T-cell (primary cell): ENCODE measurements around the gene MED6. TPM values are rescaled to one million over a fixed set of nuclear protein-coding genes. Genes with fewer than 3 reads are reported as not detected.
A peak's percentile ranks its signal among the peaks of the same experiment; 100 is the strongest.

ENCODE experiments used
- ATAC-seq, 4 experiments: fragments of 200-7000 bp in 3 of 4; fragments of 150-1000 bp in 1 of 4; cut with Tn5 transposase; replicated peaks in 1 of 4; 1 replicate in 3 of 4; 2 replicates in 1 of 4; pipeline ENCODE4 v1.10.0; 2021; ENCODE audit warnings: moderate library complexity in 3 of 4, mild to moderate bottlenecking in 2 of 4, moderate number of reproducible peaks in 1 of 4
- CTCF ChIA-PET, 2 donors: fragments of 300-600 bp; sonication (Branson Sonifier 250); formaldehyde crosslinking; loops; one replicate each; lab custom pipeline; 2022; ENCODE audit warnings: antibody characterized with exemption in 2 of 2; lab: Charles Lee
- POLR2A ChIA-PET, 2 donors: fragments of 300-600 bp; sonication (Branson Sonifier 250); formaldehyde crosslinking; loops; one replicate each; lab custom pipeline; 2022; ENCODE audit warnings: antibody characterized with exemption in 2 of 2; lab: Charles Lee
- DNase-seq, 35 experiments: peaks; one replicate each; pipeline versions ENCODE4 v3.0.0 to v3.0.0-alpha.2; 2013 to 2023
- H3K27ac ChIP-seq: one replicate; pipeline ENCODE4 v1.5.1; 2013; ENCODE audit warnings: low read length
- H3K27me3 ChIP-seq, 2 experiments: replicated peaks in 1 of 2; 1 replicate in 1 of 2; 2 replicates in 1 of 2; pipeline versions ENCODE4 v1.6.1 to v1.7.0; 2013; ENCODE audit warnings: low read length in 1 of 2, mixed read lengths in 1 of 2; ENCODE audit not compliant: control insufficient read depth in 2 of 2, insufficient read depth in 2 of 2; ENCODE audit errors: extremely low read depth in 1 of 2
- H3K36me3 ChIP-seq, 2 donors: 1 replicate in 1 of 2; 2 replicates in 1 of 2; pipeline versions ENCODE4 v1.6.1 to v1.7.0; 2013; ENCODE audit warnings: low read length in 1 of 2; ENCODE audit not compliant: control insufficient read depth in 2 of 2, insufficient read depth in 1 of 2; ENCODE audit errors: extremely low read depth in 1 of 2
- H3K4me1 ChIP-seq, 2 experiments: 1 replicate in 1 of 2; 2 replicates in 1 of 2; pipeline versions ENCODE4 v1.6.1 to v1.7.0; 2013; ENCODE audit warnings: low read length in 2 of 2, mixed read lengths in 1 of 2; ENCODE audit not compliant: insufficient read depth in 2 of 2, control insufficient read depth in 1 of 2; ENCODE audit errors: extremely low read depth in 1 of 2
- H3K4me3 ChIP-seq, 2 donors: 1 replicate in 1 of 2; 2 replicates in 1 of 2; pipeline versions ENCODE4 v1.5.1 to v1.7.0; 2013; ENCODE audit warnings: mild to moderate bottlenecking in 2 of 2, low read length in 1 of 2, moderate library complexity in 1 of 2; ENCODE audit not compliant: control insufficient read depth in 1 of 2; ENCODE audit errors: extremely low read depth in 1 of 2
- H3K9me3 ChIP-seq: 2 replicates; pipeline ENCODE4 v1.7.0; 2013
- H3K27ac Mint-ChIP-seq, 2 donors: one replicate each; pipeline ENCODE4 v1.8.0; 2020 to 2021; ENCODE audit warnings: mild to moderate bottlenecking in 2 of 2, mixed read lengths in 2 of 2
- H3K27me3 Mint-ChIP-seq, 2 donors: one replicate each; pipeline ENCODE4 v1.8.0; 2021 to 2022; ENCODE audit warnings: mixed read lengths in 2 of 2
- H3K36me3 Mint-ChIP-seq: one replicate; pipeline ENCODE4 v1.8.0; 2021; ENCODE audit warnings: mixed read lengths
- H3K4me1 Mint-ChIP-seq, 3 donors: one replicate each; pipeline ENCODE4 v1.8.0; 2020 to 2022; ENCODE audit warnings: mixed read lengths in 3 of 3, mild to moderate bottlenecking in 1 of 3
- H3K4me3 Mint-ChIP-seq, 3 donors: one replicate each; pipeline ENCODE4 v1.8.0; 2020 to 2022; ENCODE audit warnings: mild to moderate bottlenecking in 3 of 3, mixed read lengths in 3 of 3, moderate library complexity in 3 of 3
- H3K9me3 Mint-ChIP-seq, 3 donors: one replicate each; pipeline ENCODE4 v1.8.0; 2020 to 2022; ENCODE audit warnings: mixed read lengths in 3 of 3
- WGBS: methylation state at CpG from one replicate; pipeline ENCODE4 v1.1.5; 2013; ENCODE audit warnings: missing lambda C conversion rate; ENCODE audit not compliant: insufficient coverage; 5-methylcytosine and 5-hydroxymethylcytosine counted together
- total RNA-seq, 35 experiments: library from RNA in 6 of 35; stranded (reverse) in 6 of 35; fragments of 120-200 nt in 1 of 35; gene quantifications; one replicate each; pipeline versions ENCODE4 v1.2.1 to v1.2.4 and lab custom pipeline; 2013 to 2026

The MED6 gene
- total RNA-seq, 5 donors from 2014 or later (not counting 1 experiment from before 2014, with no cell fraction given), result 45.1 to 96.4 (median 53.3) TPM

DNA sequence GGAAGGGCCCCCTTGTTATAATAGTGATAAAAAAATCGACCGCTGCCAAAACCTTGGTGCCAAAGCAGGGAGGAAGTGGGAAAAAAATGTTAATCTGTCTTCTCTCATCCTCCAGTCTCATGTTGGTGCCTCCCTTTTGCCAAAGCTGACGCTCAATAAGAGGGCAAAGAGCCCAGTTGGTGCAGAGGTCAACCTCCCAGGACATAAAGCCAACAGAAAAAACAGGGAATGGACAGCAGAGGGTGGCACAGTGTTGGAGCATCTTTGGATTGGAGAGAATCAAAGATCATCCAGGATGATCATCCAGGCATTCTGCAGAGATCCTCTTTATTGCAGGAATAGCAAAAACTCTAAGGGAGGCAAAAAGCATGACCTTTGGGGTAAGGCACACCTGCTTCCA is 31.5 kb upstream of the MED6 start:
- Mint-ChIP-seq H3K27me3 (peaks cover 0 to 2% of the 10 kb centered on the region in 2 donors), H3K36me3 (peaks cover 25% of the 10 kb centered on the region), H3K9me3 (peaks cover 0 to 11% (median 0%) of the 10 kb centered on the region in 3 donors), H3K4me1 (peaks cover 0 to 5% (median 0%) of the 10 kb centered on the region in 3 donors), H3K4me3 (no peak overlapping the region), H3K27ac (no peak overlapping the region)
- no peaks in the 10 kb centered on the region for H3K27me3 ChIP-seq
- H3K4me1 ChIP-seq, result no peaks in the 10 kb centered on the region
- no CpG with 5 or more reads among the region's 3 CpGs for WGBS
- DNase-seq (no peak), ATAC-seq (no peak)
- ChIA-PET POLR2A (interaction anchor here in 1 of 2 donors (0.6 kb wide), 1 partner anchor 176 kb away, joined by 7 read pairs; no protein-coding TSS in a partner anchor), CTCF (no interaction called here)
- no peaks in the 10 kb centered on the region for H3K36me3 ChIP-seq
- H3K27ac ChIP-seq, result no peak overlapping the region
- no peak overlapping the region for H3K4me3 ChIP-seq
- no peaks in the 10 kb centered on the region for H3K9me3 ChIP-seq

DNA sequence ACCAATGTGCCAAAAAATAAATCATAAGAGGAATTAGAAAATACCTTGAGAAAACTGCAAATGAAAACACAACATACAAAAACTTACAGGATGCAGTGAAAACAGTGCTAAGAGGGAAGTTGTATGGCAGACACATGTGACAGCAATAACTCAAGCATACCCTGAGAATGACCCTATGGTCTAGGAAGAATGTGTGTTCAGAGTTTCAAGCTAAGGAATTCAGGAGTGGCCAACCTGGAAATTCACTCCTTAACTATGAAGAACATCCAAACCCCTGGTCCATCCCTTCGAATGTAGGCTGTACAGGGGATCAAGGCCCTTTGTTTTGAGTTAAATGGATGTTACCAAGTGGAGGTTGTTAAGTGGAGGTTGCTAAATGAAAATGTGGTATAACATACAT is 24.5 kb upstream of the MED6 start:
- Mint-ChIP-seq H3K9me3 (peaks cover 6 to 25% (median 9%) of the 10 kb centered on the region in 3 donors), H3K27ac (no peak overlapping the region), H3K27me3 (peaks cover 0 to 7% of the 10 kb centered on the region in 2 donors), H3K36me3 (peaks cover 13% of the 10 kb centered on the region), H3K4me1 (peaks cover 0 to 8% (median 2%) of the 10 kb centered on the region in 3 donors), H3K4me3 (no peak overlapping the region)
- ATAC-seq (no peak), DNase-seq (no peak)
- no peaks in the 10 kb centered on the region for H3K36me3 ChIP-seq
- peaks cover 2% of the 10 kb centered on the region for H3K9me3 ChIP-seq
- H3K4me1 ChIP-seq, result no peaks in the 10 kb centered on the region
- H3K4me3 ChIP-seq, result no peak overlapping the region
- no CpG with 5 or more reads among the region's 1 CpG for WGBS
- CTCF ChIA-PET, result interaction anchor here (0.6 to 1.3 kb wide), 7 partner anchors 16 to 350 kb away, joined by 3 to 5 read pairs (median 4); partner anchors contain the start of gene MAP3K9 (in 1 of the 2)
- H3K27me3 ChIP-seq, result no peaks in the 10 kb centered on the region
- POLR2A ChIA-PET, result interaction anchor here in 1 of 2 donors (0.5 to 0.6 kb wide), 3 partner anchors 10 to 310 kb away, joined by 3 to 5 read pairs (median 5); no protein-coding TSS in a partner anchor
- H3K27ac ChIP-seq, result no peak overlapping the region

DNA sequence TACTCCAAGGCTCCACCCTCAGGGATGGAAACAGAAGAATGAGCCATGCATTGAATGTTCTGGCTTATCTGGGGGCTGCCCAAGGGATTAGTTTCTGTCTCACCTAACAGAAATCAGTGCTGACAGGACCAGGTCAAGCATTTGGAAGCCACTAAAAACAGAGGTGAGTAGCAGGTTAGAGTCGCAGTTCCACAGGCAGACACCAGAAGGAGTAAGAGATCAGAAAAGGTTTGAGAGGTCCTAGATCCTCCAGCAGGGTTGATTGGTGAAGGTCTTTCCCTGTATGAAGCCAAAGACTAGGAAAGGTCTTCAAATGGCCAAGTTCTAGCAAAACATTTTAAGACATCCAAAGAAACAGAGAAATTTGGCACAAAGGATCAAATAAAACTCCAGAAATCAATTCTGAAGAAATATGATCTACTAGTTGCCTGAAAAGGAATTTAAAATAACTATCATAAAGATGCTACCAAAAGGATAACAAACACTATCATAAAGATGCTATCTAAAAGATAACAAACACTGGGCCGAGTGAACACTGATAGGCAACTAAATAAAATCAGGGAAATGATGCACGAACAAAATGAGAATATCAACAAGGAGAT is 21.8 kb upstream of the MED6 start:
- Mint-ChIP-seq H3K4me3 (no peak overlapping the region), H3K9me3 (peaks cover 6 to 20% (median 9%) of the 10 kb centered on the region in 3 donors), H3K4me1 (peaks cover 0 to 8% (median 2%) of the 10 kb centered on the region in 3 donors), H3K36me3 (peaks cover 8% of the 10 kb centered on the region), H3K27me3 (peaks cover 0 to 6% of the 10 kb centered on the region in 2 donors), H3K27ac (no peak overlapping the region)
- Histone ChIP-seq H3K36me3 (no peaks in the 10 kb centered on the region), H3K4me3 (no peak overlapping the region), H3K9me3 (peaks cover 2% of the 10 kb centered on the region), H3K27ac (no peak overlapping the region), H3K27me3 (no peaks in the 10 kb centered on the region), H3K4me1 (no peaks in the 10 kb centered on the region)
- peak; percentile 77 to 81 (median 79) for ATAC-seq
- peak in 29 of 35 experiments; percentile 6 to 75 (median 42) for DNase-seq
- CTCF ChIA-PET, result interaction anchor here (0.8 to 3.3 kb wide), 6 partner anchors 21 to 195 kb away, joined by 3 to 24 read pairs (median 5); no protein-coding TSS in a partner anchor
- POLR2A ChIA-PET, result interaction anchor here (0.5 to 1.0 kb wide), 3 partner anchors 12 to 20 kb away, joined by 3 to 13 read pairs (median 4); no protein-coding TSS in a partner anchor
- 0% methylated on average over 1 of the region's 3 CpGs for WGBS

DNA sequence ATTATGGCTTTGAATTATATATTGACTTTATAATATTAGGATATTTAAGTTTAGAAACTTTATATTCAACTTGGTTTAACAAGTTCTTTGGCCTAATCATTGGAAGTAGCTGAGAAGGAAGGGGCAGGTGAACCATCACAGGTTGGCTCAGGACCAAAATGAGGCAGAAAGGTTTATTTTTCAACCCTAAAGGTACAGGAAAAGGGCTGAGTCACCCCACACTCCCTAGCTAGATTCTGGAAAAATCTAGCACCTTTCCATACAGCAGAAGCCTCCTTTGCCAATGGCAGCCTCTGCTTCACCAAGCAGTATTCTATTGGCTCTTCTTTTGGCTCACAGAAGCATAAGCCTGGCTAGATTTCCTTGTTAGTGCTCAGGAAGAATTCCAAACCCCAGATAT is 19.3 kb upstream of the MED6 start:
- DNase-seq (no peak), ATAC-seq (no peak)
- H3K27me3 Mint-ChIP-seq, result peaks cover 0 to 5% of the 10 kb centered on the region in 2 donors
- ChIA-PET CTCF (interaction anchor here (0.5 to 0.9 kb wide), 2 partner anchors 27 to 90 kb away, joined by 3 to 5 read pairs; no protein-coding TSS in a partner anchor), POLR2A (interaction anchor here in 1 of 2 donors (0.7 kb wide), 2 partner anchors 29 to 446 kb away, joined by 3 read pairs; no protein-coding TSS in a partner anchor)
- Histone ChIP-seq H3K36me3 (no peaks in the 10 kb centered on the region), H3K4me3 (no peak overlapping the region), H3K4me1 (no peaks in the 10 kb centered on the region), H3K9me3 (no peaks in the 10 kb centered on the region), H3K27ac (no peak overlapping the region), H3K27me3 (no peaks in the 10 kb centered on the region)
- H3K9me3 Mint-ChIP-seq, result peaks cover 0 to 2% (median 0%) of the 10 kb centered on the region in 3 donors
- H3K36me3 Mint-ChIP-seq, result peaks cover 5% of the 10 kb centered on the region
- no peak overlapping the region for H3K4me3 Mint-ChIP-seq
- peaks cover 0 to 8% (median 2%) of the 10 kb centered on the region in 3 donors for H3K4me1 Mint-ChIP-seq
- no peak overlapping the region for H3K27ac Mint-ChIP-seq

DNA sequence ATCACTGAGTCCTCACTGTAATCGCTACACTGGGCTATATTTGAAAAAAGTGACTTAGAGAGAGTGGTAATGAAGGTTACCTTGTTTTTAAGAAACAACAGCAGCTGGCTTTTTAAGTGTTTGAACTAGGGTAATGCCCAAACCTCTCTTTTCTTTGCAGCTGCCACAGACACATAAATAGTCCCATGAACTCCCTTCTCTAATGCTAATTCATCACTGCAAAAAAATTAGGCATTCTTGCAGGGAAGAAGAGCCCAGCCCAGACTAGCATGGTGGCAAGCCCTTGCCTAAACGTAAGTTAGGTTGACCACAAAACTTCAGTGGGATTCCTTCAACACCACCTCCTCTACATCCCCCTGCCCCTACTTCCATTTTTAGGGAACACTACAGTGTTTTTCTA is 17.9 kb upstream of the MED6 start:
- H3K4me1 ChIP-seq, result no peaks in the 10 kb centered on the region
- no peak overlapping the region for H3K4me3 ChIP-seq
- H3K9me3 ChIP-seq, result no peaks in the 10 kb centered on the region
- no peaks in the 10 kb centered on the region for H3K9me3 Mint-ChIP-seq
- H3K27ac ChIP-seq, result no peak overlapping the region
- ATAC-seq, result no peak
- H3K27me3 Mint-ChIP-seq, result peaks cover 0 to 7% of the 10 kb centered on the region in 2 donors
- peaks cover 0 to 8% (median 2%) of the 10 kb centered on the region in 3 donors for H3K4me1 Mint-ChIP-seq
- no peak overlapping the region for H3K27ac Mint-ChIP-seq
- H3K36me3 ChIP-seq, result no peaks in the 10 kb centered on the region
- H3K27me3 ChIP-seq, result no peaks in the 10 kb centered on the region
- CTCF ChIA-PET, result interaction anchor here in 1 of 2 donors (0.7 kb wide), 1 partner anchor 282 kb away, joined by 4 read pairs; no protein-coding TSS in a partner anchor
- peaks cover 5% of the 10 kb centered on the region for H3K36me3 Mint-ChIP-seq
- POLR2A ChIA-PET, result no interaction called here
- H3K4me3 Mint-ChIP-seq, result no peak overlapping the region
- DNase-seq, result no peak
- no CpG with 5 or more reads among the region's 2 CpGs for WGBS

DNA sequence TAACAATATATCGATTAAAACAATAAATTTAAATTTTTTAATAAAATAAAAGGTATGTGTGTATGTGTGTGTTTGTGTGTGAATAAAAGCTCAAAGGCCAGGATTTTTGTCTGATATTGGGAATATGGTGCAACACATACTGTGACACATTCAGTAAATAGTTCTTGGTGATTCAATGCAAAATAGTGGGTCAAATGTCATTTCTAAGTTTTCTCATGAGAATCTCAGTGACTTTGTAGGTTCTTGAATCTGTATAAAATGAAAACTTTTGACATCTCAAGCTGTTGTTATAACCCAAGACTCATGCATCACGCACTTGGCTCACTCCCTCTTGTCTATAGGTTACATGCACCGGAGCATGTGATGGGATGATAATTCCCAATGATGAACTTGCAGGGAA is 16.2 kb upstream of the MED6 start:
- no CpG with 5 or more reads among the region's 3 CpGs for WGBS
- no peaks in the 10 kb centered on the region for H3K36me3 ChIP-seq
- POLR2A ChIA-PET, result no interaction called here

More for the DNA sequence above, 16.2 kb upstream of the MED6 start:
- Histone ChIP-seq H3K9me3 (no peaks in the 10 kb centered on the region), H3K4me1 (no peaks in the 10 kb centered on the region), H3K27me3 (no peaks in the 10 kb centered on the region), H3K27ac (no peak overlapping the region), H3K4me3 (no peak overlapping the region)
- ATAC-seq (no peak), DNase-seq (no peak)
- no peaks in the 10 kb centered on the region for H3K4me1 Mint-ChIP-seq
- peaks cover 0 to 2% of the 10 kb centered on the region in 2 donors for H3K27me3 Mint-ChIP-seq
- no peak overlapping the region for H3K4me3 Mint-ChIP-seq
- CTCF ChIA-PET, result no interaction called here
- H3K9me3 Mint-ChIP-seq, result no peaks in the 10 kb centered on the region
- H3K27ac Mint-ChIP-seq, result no peak overlapping the region
- H3K36me3 Mint-ChIP-seq, result peaks cover 5% of the 10 kb centered on the region
